Gastrocnemius medialis (tissue), 4 donors: ENCODE measurements around the gene PAPSS1.

Experiments used
- CTCF ChIP-seq, 5 experiments: fragments of 450-650 bp in 3 of 5; fragments of 200-600 bp in 2 of 5; sonication (generic) in 2 of 5; IDR thresholded peaks in 4 of 5; conservative IDR thresholded peaks in 1 of 5; 1 replicate in 4 of 5; 2 replicates in 1 of 5; pipeline ENCODE4 v1.5.1; 2016 to 2019; ENCODE audit warnings: antibody characterized with exemption in 5 of 5, mild to moderate bottlenecking in 3 of 5, moderate library complexity in 3 of 5
- POLR2A ChIP-seq, 2 donors: fragments of 450-650 bp; IDR thresholded peaks; one replicate each; pipeline ENCODE4 v1.6.1; 2017; ENCODE audit warnings: antibody characterized with exemption in 2 of 2, mild to moderate bottlenecking in 2 of 2, moderate library complexity in 2 of 2

GRCh38 chr4:107718351-107718965 is 1.6 kb downstream of the PAPSS1 start:
- TF ChIP-seq CTCF (IDR thresholded peaks at IDR 0.05 in 4 of 5, conservative IDR thresholded peaks at IDR 0.05 in 1 of 5) (no peak), POLR2A (IDR thresholded peaks at IDR 0.05) (no peak)
